Glomerular visceral epithelial cell (primary cell): ENCODE data around the gene MAPK10.
"Not testable (repeated sequence)": the region's sequence is repeated elsewhere in the genome, so short reads cannot be mapped to it uniquely, and the experiment has no call there.

Experiments used
- DNase-seq: peaks from one replicate; pipeline ENCODE4 v3.0.0-alpha.2; 2016; ENCODE audit errors: extremely low spot score

MAPK10 gene

DNA sequence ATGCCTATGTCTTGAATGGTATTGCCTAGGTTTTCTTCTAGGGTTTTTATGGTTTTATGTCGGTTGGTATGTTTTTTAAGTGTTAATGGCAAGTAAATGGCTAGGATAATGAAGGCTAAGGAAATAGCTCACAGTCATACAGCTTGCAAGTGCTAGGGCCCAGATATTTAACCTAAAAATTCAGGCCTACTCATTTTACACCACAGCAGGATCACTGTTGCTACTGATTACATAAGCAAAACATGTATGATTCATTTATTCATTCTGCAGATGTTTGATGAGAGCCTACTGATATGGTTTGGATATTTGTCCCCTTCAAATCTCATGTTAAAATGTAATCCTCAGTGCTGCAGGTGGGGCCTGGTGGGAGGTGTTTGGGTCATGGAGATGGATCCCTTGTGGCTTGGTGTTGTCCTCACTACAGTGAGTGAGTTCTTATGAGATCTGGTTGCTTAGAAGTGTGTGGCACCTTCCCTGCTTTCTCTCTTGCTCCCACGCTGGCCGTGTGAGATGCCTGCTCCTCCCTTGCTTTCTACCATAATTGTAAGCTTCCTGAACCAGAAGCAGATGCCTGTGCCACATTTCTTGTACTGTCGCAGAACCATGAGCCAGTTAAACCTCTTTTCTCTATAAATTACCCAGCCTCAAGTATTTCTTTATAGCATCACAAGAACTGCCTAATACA, 175.5 kb downstream of the MAPK10 start:
- no peak for DNase-seq

DNA sequence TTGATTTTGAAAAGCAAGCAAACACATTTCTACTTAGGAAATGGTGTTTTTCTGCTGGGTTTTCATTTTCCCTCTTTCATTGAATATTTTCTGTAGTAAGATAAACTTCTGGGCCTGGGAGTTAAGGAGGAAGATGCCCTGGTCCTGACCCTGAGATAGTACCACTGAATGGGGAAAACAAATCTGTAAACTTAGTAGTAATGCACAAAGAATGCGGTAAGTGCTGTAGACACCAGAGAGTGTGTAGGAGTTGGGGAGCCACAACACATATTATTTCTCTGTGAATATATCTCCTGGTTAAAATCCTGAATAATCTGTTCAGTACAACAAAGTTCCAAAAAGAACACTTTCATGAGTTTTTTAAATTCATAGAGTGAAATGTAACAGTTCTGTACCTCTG, 178.3 kb downstream of the MAPK10 start:
- DNase-seq, result peak; percentile 3

GRCh38 chr4:86178211-86178610, 181.6 kb downstream of the MAPK10 start:
- DNase-seq, result no peak

DNA sequence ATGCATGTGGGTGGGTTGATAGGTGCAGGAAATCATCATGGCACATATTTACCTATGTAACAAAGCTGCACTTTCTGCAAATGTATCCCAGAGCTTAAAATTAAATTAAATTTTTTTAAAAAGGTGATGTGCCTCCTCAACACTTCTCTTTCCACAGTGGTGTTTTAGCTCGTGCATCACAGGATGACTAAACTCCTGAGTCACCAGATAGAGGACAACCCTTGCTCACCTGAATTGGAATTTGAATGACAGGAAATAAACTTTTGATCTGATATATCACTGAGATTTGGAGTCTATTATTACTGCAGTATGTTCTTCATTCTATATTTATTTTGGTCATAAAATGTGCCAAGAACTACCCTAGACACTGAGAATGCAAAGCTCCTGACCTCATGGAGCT, 185.3 kb downstream of the MAPK10 start:
- no peak for DNase-seq

DNA sequence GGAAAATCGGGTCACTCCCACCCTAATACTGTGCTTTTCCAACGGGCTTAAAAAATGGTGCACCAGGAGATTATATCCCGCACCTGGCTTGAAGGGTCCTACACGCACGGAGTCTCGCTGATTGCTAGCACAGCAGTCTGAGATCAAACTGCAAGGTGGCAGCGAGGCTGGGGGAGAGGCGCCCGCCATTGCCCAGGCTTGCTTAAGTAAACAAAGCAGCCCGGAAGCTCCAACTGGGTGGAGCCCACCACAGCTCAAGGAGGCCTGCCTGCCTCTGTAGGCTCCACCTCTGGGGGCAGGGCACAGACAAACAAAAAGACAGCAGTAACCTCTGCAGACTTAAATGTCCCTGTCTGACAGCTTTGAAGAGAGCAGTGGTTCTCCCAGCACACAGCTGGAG, 191.5 kb downstream of the MAPK10 start:
- DNase-seq, result not testable (repeated sequence)

DNA sequence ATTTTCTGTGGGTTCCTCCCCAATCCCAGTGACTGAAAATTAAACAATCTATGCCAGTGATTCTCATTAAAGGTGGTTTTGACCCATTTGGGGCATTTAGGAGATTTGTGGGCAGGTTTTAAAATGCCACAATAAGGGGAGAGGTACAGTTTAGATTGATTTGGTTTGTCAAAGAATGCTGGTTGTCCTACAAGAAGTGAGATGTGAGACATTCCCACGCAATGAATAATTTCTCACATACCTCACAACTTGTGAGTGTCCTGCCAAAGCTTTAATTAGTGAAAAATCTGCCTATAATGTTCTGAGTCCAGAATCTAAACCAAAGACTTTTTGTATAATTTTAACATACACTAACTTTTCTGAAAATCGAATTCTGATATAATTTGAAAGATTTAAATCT, 199.4 kb downstream of the MAPK10 start:
- DNase-seq, result no peak

DNA sequence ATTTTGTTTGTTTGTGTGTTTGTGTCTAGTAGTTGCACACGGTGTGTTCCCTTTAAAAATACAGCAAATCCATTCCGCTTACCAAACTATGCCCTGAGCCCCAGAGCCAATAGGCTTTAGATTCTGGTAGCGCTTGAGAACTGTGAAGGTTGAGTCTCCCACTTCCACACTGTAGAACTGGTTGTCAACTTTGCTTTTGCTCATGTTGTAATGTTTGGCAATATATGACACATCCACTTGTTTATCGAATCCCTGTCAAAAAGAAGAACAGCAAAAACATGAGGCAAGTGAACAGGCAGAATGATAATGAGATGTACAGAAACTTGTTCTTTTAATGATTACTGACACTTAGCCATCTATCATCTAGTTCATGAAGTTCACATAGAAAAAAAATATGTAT, 200.6 kb downstream of the MAPK10 start:
- no peak for DNase-seq

- no peak for DNase-seq
These were observed 203.3 kb downstream of the MAPK10 start for GRCh38 chr4:86156531-86156930.

- no peak for DNase-seq
These were observed 204.1 kb downstream of the MAPK10 start for GRCh38 chr4:86155766-86156165.

- no peak for DNase-seq
These were observed 207.4 kb downstream of the MAPK10 start for GRCh38 chr4:86152454-86152853.

GRCh38 chr4:86151196-86151595, 208.7 kb downstream of the MAPK10 start:
- DNase-seq, result no peak

DNA sequence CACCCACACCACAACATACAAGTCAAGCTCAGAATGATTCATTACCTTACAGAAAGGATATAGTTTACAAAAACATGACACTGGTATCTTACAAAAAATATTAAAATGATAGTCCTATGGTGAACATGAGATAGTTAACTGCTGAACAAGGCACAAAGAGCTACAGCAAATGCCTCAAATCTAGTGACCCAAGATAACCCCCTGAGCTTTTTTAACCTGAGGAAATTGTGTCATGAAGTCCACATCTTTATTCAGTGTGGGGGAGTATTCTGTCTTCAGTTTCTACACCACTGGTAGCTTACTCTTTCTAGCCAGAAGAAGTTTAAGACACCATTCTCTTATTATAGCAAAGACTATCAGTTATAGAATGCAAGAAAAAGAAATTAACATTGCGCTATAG, 218.7 kb downstream of the MAPK10 start:
- DNase-seq, result no peak

DNA sequence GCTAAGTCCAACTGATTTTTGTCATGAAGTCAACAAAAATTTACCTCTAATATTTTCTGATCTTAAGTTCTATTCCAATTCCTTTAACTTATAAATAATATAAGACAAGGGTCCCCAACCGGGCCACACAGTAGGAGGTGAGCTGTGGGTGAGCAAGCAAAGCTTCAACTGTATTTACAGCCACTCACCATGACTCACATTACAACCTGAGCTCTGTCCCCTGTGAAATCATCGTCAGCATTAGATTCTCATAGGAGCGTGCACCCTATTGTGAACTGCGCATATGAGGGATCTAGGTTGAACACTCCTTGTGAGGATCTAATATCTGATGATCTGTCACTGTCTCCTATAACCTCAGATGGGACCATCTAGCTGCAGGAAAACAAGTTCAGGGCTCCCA, 227.4 kb downstream of the MAPK10 start:
- DNase-seq, result no peak

- no peak for DNase-seq
These were observed 228.4 kb downstream of the MAPK10 start for GRCh38 chr4:86131456-86131855.

GRCh38 chr4:86130160-86130933, 229.5 kb downstream of the MAPK10 start:
- DNase-seq, result no peak

DNA sequence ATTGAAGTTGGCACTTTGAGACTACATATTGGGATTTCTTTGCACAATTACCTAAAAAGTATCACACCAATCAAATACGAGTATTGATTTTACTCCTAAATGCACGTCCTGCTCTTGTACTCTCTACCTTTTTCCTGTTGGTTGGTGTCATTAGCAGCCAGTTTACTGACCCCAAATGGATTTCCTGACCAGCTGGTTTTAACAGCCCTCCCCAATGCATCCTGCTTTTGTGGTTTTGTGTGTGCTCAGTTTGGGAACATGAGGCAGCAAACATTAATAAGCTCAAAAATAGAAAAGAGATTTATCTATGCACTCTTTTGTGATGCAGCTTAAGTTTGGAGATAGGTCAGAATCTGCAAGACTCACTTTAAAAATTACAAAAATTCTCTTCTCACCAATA, 230.3 kb downstream of the MAPK10 start:
- DNase-seq, result no peak

GRCh38 chr4:86122404-86122803, 237.4 kb downstream of the MAPK10 start:
- DNase-seq, result no peak

- DNase-seq, result no peak
These were observed 241.1 kb downstream of the MAPK10 start for GRCh38 chr4:86118711-86119110.

DNA sequence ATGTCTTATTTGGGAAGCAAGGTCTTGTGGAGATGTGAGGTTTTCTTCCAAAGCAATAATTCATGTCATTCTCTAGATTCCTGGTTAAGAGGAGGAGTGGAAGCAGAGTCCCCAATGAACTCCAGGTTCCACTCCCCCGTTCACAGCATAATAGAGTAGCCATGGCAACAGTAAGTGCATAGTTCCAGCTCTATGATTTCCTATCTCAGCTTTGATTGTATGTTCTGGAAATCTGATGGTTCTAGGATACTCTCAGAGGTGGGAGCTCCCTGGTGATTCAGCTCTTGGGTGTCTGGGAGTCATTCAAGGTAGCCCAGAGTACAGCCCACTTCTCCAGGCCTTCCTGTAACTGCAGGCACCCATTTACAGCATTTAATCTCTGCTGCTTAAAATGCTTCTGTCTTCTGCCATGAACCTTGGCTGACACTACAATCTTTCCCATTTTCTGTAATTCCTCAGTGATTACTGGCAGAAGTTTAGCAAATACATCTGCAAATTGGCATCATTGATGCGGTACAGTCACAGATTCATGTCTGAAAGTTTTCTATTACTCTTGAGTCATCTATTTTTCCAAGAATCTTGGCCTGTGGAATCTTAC, 242.0 kb downstream of the MAPK10 start:
- peak; percentile 26 for DNase-seq

- DNase-seq, result no peak
These were observed 245.3 kb downstream of the MAPK10 start for GRCh38 chr4:86114563-86114962.

DNA sequence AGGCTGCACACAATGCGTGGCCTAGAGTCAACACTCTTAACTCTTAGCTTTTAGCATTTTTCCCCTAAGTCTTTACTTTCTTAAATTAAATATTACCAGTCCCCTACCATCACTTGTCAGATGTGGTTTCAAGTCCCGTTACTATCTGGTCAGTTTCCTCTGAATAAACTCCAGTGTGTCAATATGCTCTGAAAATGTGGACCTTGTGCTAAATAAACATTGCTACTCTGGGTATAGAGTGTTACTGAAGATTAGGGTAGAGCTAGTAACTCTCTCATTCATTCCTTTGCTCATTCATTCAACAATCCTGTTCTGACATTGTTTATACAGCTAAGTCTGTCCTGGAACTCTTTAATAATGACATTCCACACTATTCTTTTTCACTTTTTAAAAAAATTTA, 251.0 kb downstream of the MAPK10 start:
- no peak for DNase-seq

DNA sequence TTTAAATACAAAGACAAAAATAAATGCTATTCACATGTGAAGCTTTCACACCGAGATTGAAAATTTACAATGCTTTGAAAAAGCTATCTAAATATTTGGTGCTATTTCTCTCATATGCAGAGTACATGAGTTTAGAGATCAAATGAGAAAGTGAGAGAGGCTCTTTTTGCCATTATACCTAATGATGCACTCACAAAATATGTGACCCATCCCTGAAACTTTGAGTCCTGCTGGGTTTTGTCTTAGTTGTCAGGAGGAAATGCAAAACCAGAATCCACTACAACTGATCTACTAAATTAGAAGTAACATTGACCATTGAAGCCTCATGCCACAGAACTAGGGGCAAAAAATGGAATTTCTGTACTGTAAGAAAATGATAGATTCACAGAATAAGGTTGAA, 251.7 kb downstream of the MAPK10 start:
- no peak for DNase-seq

DNA sequence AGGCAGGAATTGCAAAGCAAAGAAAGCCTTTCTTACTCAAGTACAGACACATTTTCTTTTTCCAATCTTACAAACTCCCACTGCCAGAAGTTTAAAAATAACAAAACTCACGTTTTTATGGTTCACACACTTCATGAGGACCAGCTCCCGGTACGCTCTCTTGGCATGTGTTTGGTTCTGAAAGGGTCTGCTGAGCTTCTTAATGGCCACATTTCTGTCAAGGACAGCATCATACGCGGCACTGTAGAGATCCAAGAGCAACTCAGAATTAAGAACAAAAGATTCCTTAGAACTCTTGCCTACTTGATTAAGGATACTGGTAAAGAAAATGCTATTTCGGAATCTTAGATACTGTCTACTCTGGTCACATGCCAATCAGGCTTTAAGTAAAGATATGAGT, 252.7 kb downstream of the MAPK10 start:
- DNase-seq, result no peak
